GM13976 (cell line): ENCODE data around the gene FIGN.

ENCODE experiments used
- DNase-seq: peaks from one replicate; pipeline ENCODE4 v3.0.0; 2012; ENCODE audit warnings: low spot score
- CTCF ChIP-seq: IDR thresholded peaks from 2 replicates; pipeline ENCODE4 v1.5.1; 2012; ENCODE audit warnings: borderline replicate concordance, mild to moderate bottlenecking; ENCODE audit not compliant: insufficient read depth; ENCODE audit errors: extremely low read depth, missing control alignments, control extremely low read depth
- in situ Hi-C: fragments of 300-500 bp; cut with MboI; formaldehyde crosslinking; loops from one replicate; pipeline ENCODE4 v1.12.0; 2022; ENCODE audit warnings: low sequenced_read_pairs, mixed read lengths, inconsistent platforms; ENCODE audit not compliant: unreplicated experiment

Gene FIGN

GRCh38 chr2:163693484-163693883 lies 42.3 kb downstream of the FIGN start:
- DNase-seq, result no peak
- no peak for TF ChIP-seq CTCF
- in situ Hi-C loops, result no loop called here

GRCh38 chr2:163692611-163693482 lies 43.0 kb downstream of the FIGN start:
- TF ChIP-seq CTCF, result no peak
- in situ Hi-C loops, result no loop called here
- no peak for DNase-seq

GRCh38 chr2:163692081-163692480 lies 43.7 kb downstream of the FIGN start:
- no peak for TF ChIP-seq CTCF
- in situ Hi-C loops, result no loop called here
- DNase-seq, result no peak

GRCh38 chr2:163690896-163691295 lies 44.9 kb downstream of the FIGN start:
- DNase-seq, result no peak
- in situ Hi-C loops, result no loop called here
- TF ChIP-seq CTCF, result no peak

- no peak for TF ChIP-seq CTCF
- in situ Hi-C loops, result no loop called here
- DNase-seq, result no peak
These were observed 48.6 kb downstream of the FIGN start for GRCh38 chr2:163687217-163687616.

- no peak for DNase-seq
- TF ChIP-seq CTCF, result no peak
- in situ Hi-C loops, result no loop called here
These were observed 49.5 kb downstream of the FIGN start for GRCh38 chr2:163686289-163686688.
